ENCODE results near the gene PBRM1.

PBRM1 gene

GRCh38 chr3:52568069-52568468 lies 117.6 kb downstream of the PBRM1 start:
- TF ChIP-seq POLR2AphosphoS5 (IDR thresholded peaks at IDR 0.05; ENCODE audit: low read depth, low read length) (no peak), TAF1 (IDR thresholded peaks at IDR 0.05; ENCODE audit: borderline replicate concordance, insufficient read depth, low read length) (no peak)
- TF ChIP-seq, protein P1, sequence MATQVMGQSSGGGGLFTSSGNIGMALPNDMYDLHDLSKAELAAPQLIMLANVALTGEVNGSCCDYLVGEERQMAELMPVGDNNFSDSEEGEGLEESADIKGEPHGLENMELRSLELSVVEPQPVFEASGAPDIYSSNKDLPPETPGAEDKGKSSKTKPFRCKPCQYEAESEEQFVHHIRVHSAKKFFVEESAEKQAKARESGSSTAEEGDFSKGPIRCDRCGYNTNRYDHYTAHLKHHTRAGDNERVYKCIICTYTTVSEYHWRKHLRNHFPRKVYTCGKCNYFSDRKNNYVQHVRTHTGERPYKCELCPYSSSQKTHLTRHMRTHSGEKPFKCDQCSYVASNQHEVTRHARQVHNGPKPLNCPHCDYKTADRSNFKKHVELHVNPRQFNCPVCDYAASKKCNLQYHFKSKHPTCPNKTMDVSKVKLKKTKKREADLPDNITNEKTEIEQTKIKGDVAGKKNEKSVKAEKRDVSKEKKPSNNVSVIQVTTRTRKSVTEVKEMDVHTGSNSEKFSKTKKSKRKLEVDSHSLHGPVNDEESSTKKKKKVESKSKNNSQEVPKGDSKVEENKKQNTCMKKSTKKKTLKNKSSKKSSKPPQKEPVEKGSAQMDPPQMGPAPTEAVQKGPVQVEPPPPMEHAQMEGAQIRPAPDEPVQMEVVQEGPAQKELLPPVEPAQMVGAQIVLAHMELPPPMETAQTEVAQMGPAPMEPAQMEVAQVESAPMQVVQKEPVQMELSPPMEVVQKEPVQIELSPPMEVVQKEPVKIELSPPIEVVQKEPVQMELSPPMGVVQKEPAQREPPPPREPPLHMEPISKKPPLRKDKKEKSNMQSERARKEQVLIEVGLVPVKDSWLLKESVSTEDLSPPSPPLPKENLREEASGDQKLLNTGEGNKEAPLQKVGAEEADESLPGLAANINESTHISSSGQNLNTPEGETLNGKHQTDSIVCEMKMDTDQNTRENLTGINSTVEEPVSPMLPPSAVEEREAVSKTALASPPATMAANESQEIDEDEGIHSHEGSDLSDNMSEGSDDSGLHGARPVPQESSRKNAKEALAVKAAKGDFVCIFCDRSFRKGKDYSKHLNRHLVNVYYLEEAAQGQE (IDR thresholded peaks at IDR 0.05; ENCODE audit: insufficient read depth in 1 of 2, low read depth in 2 of 2, low read length in 2 of 2) = no peak

DNA sequence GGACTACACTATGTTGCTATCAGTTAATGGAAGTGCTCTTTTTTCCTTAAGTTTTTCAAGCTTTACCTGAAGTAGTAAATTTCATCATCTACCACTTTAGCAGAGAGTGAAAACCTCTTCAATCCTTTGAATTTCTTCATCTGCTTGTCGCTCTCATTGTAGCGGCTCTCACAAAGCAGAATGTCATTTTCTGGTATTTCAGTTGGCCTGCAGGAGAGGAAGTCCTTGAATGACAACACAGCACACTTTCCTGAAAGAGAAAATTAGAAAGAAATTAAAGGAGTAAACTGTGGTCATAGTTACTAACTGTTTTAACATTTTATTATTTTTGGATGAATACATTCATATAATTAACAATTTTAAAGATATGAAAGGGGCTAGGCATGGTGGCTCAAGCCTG lies 121.7 kb downstream of the PBRM1 start:
- no peak for TF ChIP-seq TAF1 (IDR thresholded peaks at IDR 0.05; ENCODE audit: borderline replicate concordance, insufficient read depth, low read length)
- TF ChIP-seq, protein P1 (IDR thresholded peaks at IDR 0.05; ENCODE audit: insufficient read depth in 1 of 2, low read depth in 2 of 2, low read length in 2 of 2) = no peak
- TF ChIP-seq FOXP2 (optimal IDR thresholded peaks at IDR 0.05; ENCODE audit: borderline replicate concordance, extremely low read depth, extremely low read length, insufficient read depth) = no peak
- TF ChIP-seq SIN3A (IDR thresholded peaks at IDR 0.05; ENCODE audit: borderline replicate concordance, insufficient read depth, low read length) = no peak
- no peak for TF ChIP-seq POLR2AphosphoS5 (IDR thresholded peaks at IDR 0.05; ENCODE audit: low read depth, low read length)

DNA sequence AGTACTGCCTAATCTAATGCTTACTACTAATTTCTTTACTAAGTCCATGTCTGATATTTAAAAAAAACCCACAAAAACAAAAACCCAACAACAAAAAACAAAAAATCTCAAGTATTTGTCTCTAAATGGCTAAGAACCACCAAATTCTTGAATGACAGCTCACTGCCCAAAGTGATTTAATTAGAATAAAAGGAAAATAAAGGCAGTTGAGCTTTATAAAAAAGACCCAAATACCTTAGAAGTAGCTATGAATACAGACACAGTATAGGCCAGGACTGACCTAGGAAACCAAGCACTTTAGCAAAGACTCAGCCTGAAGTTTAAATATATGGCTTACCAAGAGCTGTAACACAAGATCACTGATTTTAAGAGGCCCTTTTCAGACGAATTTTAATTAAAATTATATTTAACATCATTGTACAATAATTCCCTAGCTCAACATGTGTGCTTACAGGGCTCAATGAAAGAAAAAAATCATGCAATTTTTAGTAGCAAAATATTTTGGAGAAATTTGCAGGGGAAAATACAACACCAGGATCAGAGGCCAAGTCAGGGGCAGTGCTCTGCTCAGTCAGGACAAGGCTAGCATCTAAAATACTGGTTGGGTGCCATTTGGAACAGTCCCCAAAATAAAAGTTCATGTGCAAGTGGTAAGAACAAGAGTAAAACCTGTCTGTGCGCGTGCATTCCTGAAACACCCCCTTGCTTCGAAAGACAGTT lies 124.5 kb downstream of the PBRM1 start:
- no peak for TF ChIP-seq POLR2AphosphoS5 (IDR thresholded peaks at IDR 0.05; ENCODE audit: low read depth, low read length)
- TF ChIP-seq, protein P1 (IDR thresholded peaks at IDR 0.05; ENCODE audit: insufficient read depth in 1 of 2, low read depth in 2 of 2, low read length in 2 of 2) = no peak
- no peak for TF ChIP-seq SIN3A (IDR thresholded peaks at IDR 0.05; ENCODE audit: borderline replicate concordance, insufficient read depth, low read length)
- no peak for TF ChIP-seq FOXP2 (optimal IDR thresholded peaks at IDR 0.05; ENCODE audit: borderline replicate concordance, extremely low read depth, extremely low read length, insufficient read depth)
- no peak for TF ChIP-seq TAF1 (IDR thresholded peaks at IDR 0.05; ENCODE audit: borderline replicate concordance, insufficient read depth, low read length)

GRCh38 chr3:52558436-52558835 lies 127.3 kb downstream of the PBRM1 start:
- TF ChIP-seq SIN3A (IDR thresholded peaks at IDR 0.05; ENCODE audit: borderline replicate concordance, insufficient read depth, low read length) (no peak), TAF1 (IDR thresholded peaks at IDR 0.05; ENCODE audit: borderline replicate concordance, insufficient read depth, low read length) (no peak), POLR2AphosphoS5 (IDR thresholded peaks at IDR 0.05; ENCODE audit: low read depth, low read length) (no peak), FOXP2 (optimal IDR thresholded peaks at IDR 0.05; ENCODE audit: borderline replicate concordance, extremely low read depth, extremely low read length, insufficient read depth) (no peak)
- TF ChIP-seq, protein P1 (IDR thresholded peaks at IDR 0.05; ENCODE audit: insufficient read depth in 1 of 2, low read depth in 2 of 2, low read length in 2 of 2) = no peak
